Mucosa of stomach (tissue), 1 donor: ENCODE data around the gene GPR143.

ENCODE experiments used
- H3K27me3 ChIP-seq: one replicate; pipeline ENCODE4 v1.7.0; 2013; ENCODE audit warnings: mild to moderate bottlenecking, low read length; ENCODE audit not compliant: control insufficient read depth, insufficient read depth
- H3K36me3 ChIP-seq: one replicate; pipeline ENCODE4 v1.7.0; 2013; ENCODE audit warnings: low read length; ENCODE audit not compliant: control insufficient read depth, insufficient read depth
- H3K4me1 ChIP-seq: one replicate; pipeline ENCODE4 v1.7.0; 2013; ENCODE audit warnings: mild to moderate bottlenecking, low read length; ENCODE audit not compliant: control insufficient read depth, insufficient read depth
- H3K4me3 ChIP-seq: one replicate; pipeline ENCODE4 v1.7.0; 2013; ENCODE audit warnings: low read length
- H3K9ac ChIP-seq: one replicate; pipeline ENCODE4 v1.7.0; 2013; ENCODE audit warnings: mild to moderate bottlenecking, low read length, moderate library complexity
- H3K9me3 ChIP-seq: one replicate; pipeline ENCODE4 v1.7.0; 2013; ENCODE audit warnings: mild to moderate bottlenecking, low read length, moderate library complexity; ENCODE audit not compliant: control insufficient read depth
- donor health status: Pancreatic carcinoma.

GPR143 gene

GRCh38 chrX:9759337-9759736 lies 6.3 kb downstream of the GPR143 start:
- no peaks in the 10 kb centered on the region for H3K4me1 ChIP-seq
- no peaks in the 10 kb centered on the region for H3K36me3 ChIP-seq
- no peaks in the 10 kb centered on the region for H3K27me3 ChIP-seq
- H3K4me3 ChIP-seq, result no peak overlapping the region
- no peaks in the 10 kb centered on the region for H3K9me3 ChIP-seq
- no peak overlapping the region for H3K9ac ChIP-seq

- Histone ChIP-seq H3K4me3 (no peak overlapping the region), H3K9ac (no peak overlapping the region), H3K4me1 (no peaks in the 10 kb centered on the region), H3K9me3 (no peaks in the 10 kb centered on the region), H3K27me3 (no peaks in the 10 kb centered on the region), H3K36me3 (no peaks in the 10 kb centered on the region)
Observed at GRCh38 chrX:9758021-9758638, 7.5 kb downstream of the GPR143 start.

GRCh38 chrX:9757366-9757765 lies 8.3 kb downstream of the GPR143 start:
- no peak overlapping the region for H3K4me3 ChIP-seq
- H3K9me3 ChIP-seq, result no peaks in the 10 kb centered on the region
- H3K36me3 ChIP-seq, result no peaks in the 10 kb centered on the region
- H3K9ac ChIP-seq, result no peak overlapping the region
- H3K27me3 ChIP-seq, result no peaks in the 10 kb centered on the region
- H3K4me1 ChIP-seq, result no peaks in the 10 kb centered on the region

GRCh38 chrX:9749146-9749692 lies 16.4 kb downstream of the GPR143 start:
- no peaks in the 10 kb centered on the region for H3K36me3 ChIP-seq
- no peak overlapping the region for H3K9ac ChIP-seq
- no peaks in the 10 kb centered on the region for H3K27me3 ChIP-seq
- H3K9me3 ChIP-seq, result no peaks in the 10 kb centered on the region
- no peaks in the 10 kb centered on the region for H3K4me1 ChIP-seq
- no peak overlapping the region for H3K4me3 ChIP-seq

- Histone ChIP-seq H3K9ac (no peak overlapping the region), H3K4me1 (no peaks in the 10 kb centered on the region), H3K9me3 (no peaks in the 10 kb centered on the region), H3K36me3 (no peaks in the 10 kb centered on the region), H3K27me3 (no peaks in the 10 kb centered on the region), H3K4me3 (no peak overlapping the region)
Observed at GRCh38 chrX:9747644-9748043, 18.0 kb downstream of the GPR143 start.

- Histone ChIP-seq H3K4me3 (no peak overlapping the region), H3K9ac (no peak overlapping the region), H3K36me3 (no peaks in the 10 kb centered on the region), H3K9me3 (no peaks in the 10 kb centered on the region), H3K4me1 (no peaks in the 10 kb centered on the region), H3K27me3 (no peaks in the 10 kb centered on the region)
Observed at GRCh38 chrX:9746148-9746888, 19.3 kb downstream of the GPR143 start.

GRCh38 chrX:9745417-9746115 lies 20.1 kb downstream of the GPR143 start:
- H3K4me1 ChIP-seq, result no peaks in the 10 kb centered on the region
- no peak overlapping the region for H3K4me3 ChIP-seq
- H3K27me3 ChIP-seq, result no peaks in the 10 kb centered on the region

GRCh38 chrX:9739130-9739529 lies 26.5 kb downstream of the GPR143 start:
- Histone ChIP-seq H3K9ac (no peak overlapping the region), H3K4me3 (no peak overlapping the region), H3K9me3 (no peaks in the 10 kb centered on the region), H3K36me3 (no peaks in the 10 kb centered on the region), H3K27me3 (no peaks in the 10 kb centered on the region), H3K4me1 (no peaks in the 10 kb centered on the region)

More at GRCh38 chrX:9745417-9746115, 20.1 kb downstream of the GPR143 start:
- H3K9ac ChIP-seq, result no peak overlapping the region
- no peaks in the 10 kb centered on the region for H3K9me3 ChIP-seq
- H3K36me3 ChIP-seq, result no peaks in the 10 kb centered on the region

- H3K27me3 ChIP-seq, result no peaks in the 10 kb centered on the region
- no peak overlapping the region for H3K9ac ChIP-seq
- no peak overlapping the region for H3K4me3 ChIP-seq
- no peaks in the 10 kb centered on the region for H3K9me3 ChIP-seq
- no peaks in the 10 kb centered on the region for H3K4me1 ChIP-seq
- H3K36me3 ChIP-seq, result no peaks in the 10 kb centered on the region
Observed at GRCh38 chrX:9738151-9738550, 27.5 kb downstream of the GPR143 start.

- Histone ChIP-seq H3K9me3 (no peaks in the 10 kb centered on the region), H3K36me3 (no peaks in the 10 kb centered on the region), H3K4me1 (no peaks in the 10 kb centered on the region), H3K9ac (no peak overlapping the region), H3K27me3 (no peaks in the 10 kb centered on the region), H3K4me3 (no peak overlapping the region)
Observed at GRCh38 chrX:9737363-9737762, 28.3 kb downstream of the GPR143 start.

- Histone ChIP-seq H3K4me1 (no peaks in the 10 kb centered on the region), H3K9me3 (no peaks in the 10 kb centered on the region), H3K4me3 (no peak overlapping the region)
Observed at GRCh38 chrX:9730752-9731151, 34.9 kb downstream of the GPR143 start.

GRCh38 chrX:9730078-9730477 lies 35.6 kb downstream of the GPR143 start:
- no peaks in the 10 kb centered on the region for H3K27me3 ChIP-seq
- H3K36me3 ChIP-seq, result no peaks in the 10 kb centered on the region
- H3K9ac ChIP-seq, result no peak overlapping the region
- no peak overlapping the region for H3K4me3 ChIP-seq
- no peaks in the 10 kb centered on the region for H3K9me3 ChIP-seq
- no peaks in the 10 kb centered on the region for H3K4me1 ChIP-seq

More at GRCh38 chrX:9730752-9731151, 34.9 kb downstream of the GPR143 start:
- no peaks in the 10 kb centered on the region for H3K36me3 ChIP-seq
- no peaks in the 10 kb centered on the region for H3K27me3 ChIP-seq
- no peak overlapping the region for H3K9ac ChIP-seq
